Stimulated activated CD8-positive, alpha-beta memory T cell treated with anti-CD3 and anti-CD28 coated beads, Interleukin-15, amount 100 ng/mL, for 48 hours (primary cell): ENCODE data around the gene SLC12A7.
"Not testable (repeated sequence)": the region's sequence is repeated elsewhere in the genome, so short reads cannot be mapped to it uniquely, and the experiment has no call there.

Experiments
- DNase-seq, 2 donors: peaks; one replicate each; pipeline ENCODE4 v3.0.0-alpha.2; 2020; ENCODE audit warnings: low read depth in 2 of 2

The SLC12A7 gene

GRCh38 chr5:1109542-1110306, 2.1 kb downstream of the SLC12A7 start:
- DNase-seq: no peak

GRCh38 chr5:1108865-1109174, 3.0 kb downstream of the SLC12A7 start:
- no peak for DNase-seq

- DNase-seq: no peak
These were observed 3.6 kb downstream of the SLC12A7 start for GRCh38 chr5:1108023-1108864.

- no peak for DNase-seq
These were observed 4.5 kb downstream of the SLC12A7 start for GRCh38 chr5:1107167-1108022.

GRCh38 chr5:1106385-1107166, 5.3 kb downstream of the SLC12A7 start:
- DNase-seq: peak in 1 of 2 donors; percentile 19

GRCh38 chr5:1105350-1106265, 6.3 kb downstream of the SLC12A7 start:
- DNase-seq: no peak

GRCh38 chr5:1104327-1105006, 7.4 kb downstream of the SLC12A7 start:
- peak in 1 of 2 donors; percentile 40 for DNase-seq

- no peak for DNase-seq
These were observed 8.1 kb downstream of the SLC12A7 start for GRCh38 chr5:1103505-1104326.

GRCh38 chr5:1103093-1103492, 8.8 kb downstream of the SLC12A7 start:
- no peak for DNase-seq

- DNase-seq: no peak
These were observed 9.7 kb downstream of the SLC12A7 start for GRCh38 chr5:1101961-1102713.

- DNase-seq: no peak
These were observed 10.9 kb downstream of the SLC12A7 start for GRCh38 chr5:1100664-1101574.

- no peak for DNase-seq
These were observed 11.8 kb downstream of the SLC12A7 start for GRCh38 chr5:1099926-1100663.

- DNase-seq: no peak
These were observed 12.8 kb downstream of the SLC12A7 start for GRCh38 chr5:1098986-1099597.

- DNase-seq: not testable (repeated sequence)
These were observed 13.9 kb downstream of the SLC12A7 start for GRCh38 chr5:1097988-1098385.

- DNase-seq: no peak
These were observed 14.4 kb downstream of the SLC12A7 start for GRCh38 chr5:1097381-1097987.
